HG03045 (cell line): ENCODE data around the gene UPK1B.

Source experiments
- ATAC-seq: cut with Tn5 transposase; IDR thresholded peaks from one replicate; pipeline ENCODE4 v1.9.1; 2021; ENCODE audit warnings: mild to moderate bottlenecking, moderate library complexity; ENCODE audit not compliant: unreplicated experiment

Gene UPK1B

GRCh38 chr3:119175872-119176756 lies 2.7 kb downstream of the UPK1B start:
- ATAC-seq: no peak

DNA sequence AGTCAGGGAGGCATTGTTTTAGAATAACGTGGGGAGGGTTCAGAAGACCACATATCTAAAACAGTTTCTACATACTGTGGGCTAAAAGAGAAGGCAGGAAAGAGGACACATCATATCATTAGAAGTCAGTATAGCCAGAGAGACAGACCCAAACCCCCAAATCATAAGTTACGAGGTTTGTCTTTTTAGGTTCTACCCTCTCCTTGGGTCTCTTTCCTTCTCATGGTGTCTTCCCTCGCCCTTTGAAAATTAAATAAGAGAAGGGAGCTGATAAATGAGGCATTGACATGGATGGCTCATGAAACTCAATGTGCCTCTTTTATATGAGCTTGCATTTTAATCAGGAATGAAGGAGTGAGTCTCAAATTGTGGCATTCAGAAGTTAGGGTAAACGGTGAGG lies 3.4 kb downstream of the UPK1B start:
- no peak for ATAC-seq

DNA sequence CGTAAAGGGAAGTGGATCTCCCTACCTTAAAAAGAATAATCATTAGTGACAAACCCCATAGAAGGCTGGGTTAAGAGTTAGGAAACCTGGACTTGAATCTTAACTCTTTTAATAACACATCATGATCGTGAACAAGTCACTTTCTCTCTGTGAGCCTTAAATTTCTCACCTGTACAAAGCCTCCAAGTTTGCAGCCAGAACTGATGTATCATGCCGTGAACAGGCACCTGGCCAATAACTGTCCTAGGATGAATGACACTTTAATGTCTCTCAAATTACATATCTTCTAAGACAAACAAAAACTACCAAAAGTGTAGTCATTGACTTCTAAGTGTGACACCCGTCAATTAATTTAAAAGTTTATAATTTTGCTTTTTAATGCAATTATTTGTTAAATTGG lies 3.9 kb downstream of the UPK1B start:
- no peak for ATAC-seq

DNA sequence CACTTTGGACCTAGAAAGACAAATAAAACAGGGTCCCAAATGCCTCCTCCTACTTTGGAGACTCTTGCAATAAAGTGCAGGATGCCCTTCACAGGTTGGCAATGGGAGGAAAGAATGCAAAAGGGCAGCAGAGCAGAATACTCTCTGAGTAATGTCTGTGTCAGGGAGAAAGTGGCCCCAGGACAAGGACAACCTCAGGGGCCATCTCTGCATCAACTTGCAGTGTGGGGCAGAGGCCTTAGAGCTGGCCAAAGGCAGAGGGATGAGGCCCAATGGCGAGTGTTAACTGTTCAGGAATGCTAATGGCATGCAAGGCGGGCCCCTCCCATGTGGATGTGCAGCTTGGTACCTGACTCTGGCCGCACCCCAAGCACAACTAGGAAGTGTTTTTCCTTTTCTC lies 8.4 kb downstream of the UPK1B start:
- ATAC-seq: no peak

- ATAC-seq: no peak
These were observed 10.7 kb downstream of the UPK1B start for GRCh38 chr3:119184111-119184510.

DNA sequence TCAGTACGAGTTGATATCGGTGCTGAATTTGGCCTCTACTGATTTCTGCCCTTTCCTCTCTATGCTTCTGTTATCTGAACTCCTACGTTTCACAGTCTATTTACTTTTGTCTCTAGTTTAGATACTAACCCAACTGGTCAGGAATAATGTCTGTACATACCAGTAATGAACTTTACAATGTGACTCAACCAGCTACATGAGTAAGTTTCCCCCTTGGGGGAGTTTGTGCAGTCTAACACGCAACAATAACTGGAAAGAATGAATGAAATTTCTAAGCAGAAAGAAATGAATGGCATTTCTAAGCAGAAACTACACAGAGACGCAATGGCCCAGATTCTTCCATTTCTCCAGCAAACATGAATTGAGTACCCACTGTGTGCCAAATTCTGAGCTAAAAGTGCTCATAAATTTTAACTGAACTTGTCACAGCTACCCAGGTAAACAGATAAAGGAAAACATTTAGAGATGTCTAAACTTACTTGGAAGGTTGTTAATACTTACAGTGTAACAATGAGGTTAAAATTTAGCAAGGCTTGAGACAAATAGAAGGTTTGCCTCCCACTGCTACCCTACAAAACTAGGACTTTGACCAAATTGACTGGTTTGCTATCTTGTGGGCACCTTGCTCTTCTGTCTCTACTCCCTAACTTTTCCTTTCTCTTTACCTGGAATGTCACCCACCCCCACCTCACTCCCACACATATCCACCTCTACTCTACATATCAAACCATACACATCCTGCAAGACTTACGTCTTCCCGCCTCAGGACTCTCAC lies 11.6 kb downstream of the UPK1B start:
- no peak for ATAC-seq

DNA sequence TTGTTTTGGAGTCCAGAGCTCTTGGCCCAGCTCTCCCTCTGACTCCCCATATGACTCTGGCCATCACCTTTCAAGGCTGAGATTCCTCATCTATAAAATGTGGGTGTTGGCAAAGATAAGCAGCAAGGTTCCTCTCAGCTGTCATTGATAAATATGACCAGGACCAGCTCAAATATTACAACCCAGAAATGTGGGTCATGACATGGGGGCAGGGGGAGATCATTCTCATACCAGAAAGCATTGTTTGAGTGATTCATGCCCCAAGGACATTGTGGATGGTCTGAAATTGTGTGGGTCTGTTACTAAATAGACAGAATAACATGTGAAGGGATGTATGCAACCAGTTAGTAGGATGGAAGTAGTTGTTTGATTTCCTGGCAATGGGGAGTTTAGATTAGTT lies 13.9 kb downstream of the UPK1B start:
- ATAC-seq: no peak

DNA sequence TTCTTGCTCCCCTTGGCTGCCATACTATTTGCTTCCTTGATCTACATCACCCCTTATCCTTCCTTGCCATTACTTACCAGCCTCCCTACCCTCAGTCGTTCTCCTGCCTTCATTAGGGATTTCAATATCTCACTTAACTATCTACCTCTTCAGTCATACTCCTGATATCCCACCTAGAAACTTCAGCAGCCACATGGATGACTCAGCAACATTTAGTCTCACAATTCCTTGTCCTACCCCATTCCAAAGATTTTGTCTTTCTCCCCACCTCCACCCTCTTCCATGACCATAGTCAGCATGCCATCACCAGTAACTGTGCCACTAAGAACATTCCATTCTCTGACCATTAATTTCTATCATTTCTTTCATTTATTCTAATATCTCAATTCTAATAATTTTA lies 18.4 kb downstream of the UPK1B start:
- no peak for ATAC-seq

- ATAC-seq: no peak
These were observed 21.1 kb downstream of the UPK1B start for GRCh38 chr3:119194237-119195150.

DNA sequence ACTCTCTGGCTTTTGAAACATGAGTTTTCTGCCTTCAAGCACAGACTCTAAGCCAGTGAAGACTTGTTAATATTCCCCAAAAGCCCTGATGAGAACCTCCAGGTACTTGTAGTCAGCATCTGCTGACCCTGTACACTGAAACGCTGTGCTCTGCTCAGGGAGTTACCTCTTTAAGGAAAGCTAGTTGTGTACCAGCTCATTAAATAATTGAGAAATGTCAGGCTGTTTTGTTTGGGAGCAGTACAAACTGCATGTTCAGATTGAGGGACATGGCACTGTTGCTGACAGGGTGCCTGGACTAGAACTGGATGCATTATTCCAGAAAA lies 21.7 kb downstream of the UPK1B start:
- no peak for ATAC-seq

- ATAC-seq: no peak
These were observed 22.5 kb downstream of the UPK1B start for GRCh38 chr3:119195911-119196310.

GRCh38 chr3:119205209-119205608 lies 31.8 kb downstream of the UPK1B start:
- no peak for ATAC-seq

DNA sequence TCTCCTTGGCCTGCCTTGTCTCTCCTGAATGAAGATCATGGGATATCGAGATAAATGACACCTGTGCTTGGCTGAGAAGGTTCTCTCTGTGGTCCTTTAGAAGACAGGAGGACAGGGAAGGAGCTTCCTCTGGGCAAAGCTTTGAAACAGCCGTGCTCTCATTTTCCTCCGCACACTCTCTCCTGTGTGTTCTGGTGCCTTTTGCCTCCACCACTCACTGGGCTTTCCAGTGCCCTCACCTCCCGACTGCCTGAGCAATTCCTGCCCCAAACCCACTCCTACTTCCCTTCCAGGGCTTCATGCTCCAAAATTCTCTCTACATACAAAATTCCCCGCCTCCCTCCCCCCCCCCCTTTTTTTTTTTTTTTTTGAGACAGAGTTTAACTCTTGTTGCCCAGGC lies 32.3 kb downstream of the UPK1B start:
- no peak for ATAC-seq

DNA sequence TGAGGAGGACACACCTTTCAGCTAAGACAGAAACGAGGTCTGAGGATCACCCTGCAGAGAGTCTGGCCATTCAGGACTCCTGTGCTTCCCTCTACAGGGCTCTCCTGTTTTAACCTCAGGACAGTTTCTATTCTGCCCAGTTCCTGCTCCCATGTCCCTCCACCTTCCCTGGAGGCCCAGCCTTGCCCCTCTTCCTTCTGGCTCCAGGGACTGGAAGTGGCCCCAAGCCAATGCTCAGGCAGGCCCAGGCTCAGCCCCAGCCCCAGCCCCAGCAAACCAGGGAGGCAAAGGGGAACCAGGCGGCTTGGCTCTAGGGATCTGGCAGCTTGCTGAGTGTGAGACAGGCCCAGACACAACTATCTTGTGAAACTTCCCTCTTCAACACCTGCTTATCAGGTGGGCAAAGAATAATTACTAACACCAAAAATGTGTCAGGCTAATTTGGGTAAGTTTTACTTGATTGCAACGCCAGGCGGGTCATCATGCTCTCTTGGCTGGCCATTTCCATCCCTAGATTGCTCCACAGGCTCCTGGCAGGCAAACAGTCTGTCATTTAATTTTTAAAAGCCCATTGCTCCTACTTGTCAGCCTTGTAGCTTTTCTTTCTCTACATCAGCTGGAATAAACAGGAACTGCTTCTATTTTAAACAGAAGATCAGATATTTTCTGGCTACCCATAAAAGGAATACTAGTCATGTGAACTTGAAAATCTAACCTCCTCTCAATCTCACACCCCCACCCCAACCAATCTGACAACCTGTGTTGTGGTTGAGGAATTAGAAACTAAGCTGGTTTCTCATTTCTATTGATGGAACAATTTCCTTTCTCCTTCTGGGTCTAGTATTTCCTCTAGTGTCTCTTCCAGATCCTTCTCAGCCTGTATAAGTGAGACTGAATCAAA lies 33.5 kb downstream of the UPK1B start:
- ATAC-seq: no peak

- no peak for ATAC-seq
These were observed 34.1 kb downstream of the UPK1B start for GRCh38 chr3:119207512-119207875.

DNA sequence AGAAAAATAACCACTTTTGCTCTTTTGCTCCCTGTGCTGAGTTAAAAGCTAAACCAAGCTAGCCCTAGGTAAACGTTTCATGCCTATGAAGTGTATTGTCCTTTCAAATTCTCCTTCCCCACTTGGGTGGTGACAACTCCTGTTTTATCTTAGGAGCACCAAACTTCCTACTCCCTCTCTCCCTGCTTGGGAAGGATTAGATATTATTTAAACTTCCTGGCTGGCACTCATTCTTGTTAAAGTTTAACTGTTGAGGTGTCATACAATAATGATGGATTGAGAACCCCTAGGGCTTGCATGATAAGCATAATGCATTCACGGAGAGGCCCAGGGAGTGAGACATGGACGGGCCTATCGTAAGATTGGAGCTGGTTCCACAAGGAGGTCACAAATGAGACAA lies 37.8 kb downstream of the UPK1B start:
- ATAC-seq: no peak

DNA sequence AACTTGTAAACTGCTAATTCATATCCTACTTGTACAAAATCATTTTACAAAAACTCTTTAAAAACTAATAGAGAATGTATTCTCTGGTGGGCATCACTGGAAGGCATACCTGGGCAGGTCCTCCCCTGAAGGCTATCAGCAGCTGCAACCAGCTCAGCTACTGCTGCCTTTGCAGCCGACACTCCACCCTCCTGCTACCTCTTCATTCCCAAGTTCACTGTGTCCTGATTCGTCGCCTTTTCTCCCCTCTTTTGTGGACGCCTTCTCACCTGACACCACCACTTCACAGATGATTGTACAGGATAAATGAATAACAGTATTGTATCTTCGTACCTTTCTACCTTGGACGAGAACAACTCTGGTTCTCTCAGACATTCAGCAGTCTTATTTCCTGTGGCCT lies 38.4 kb downstream of the UPK1B start:
- no peak for ATAC-seq

- ATAC-seq: peak; percentile 99
These were observed 45.7 kb downstream of the UPK1B start for GRCh38 chr3:119219069-119219468.

DNA sequence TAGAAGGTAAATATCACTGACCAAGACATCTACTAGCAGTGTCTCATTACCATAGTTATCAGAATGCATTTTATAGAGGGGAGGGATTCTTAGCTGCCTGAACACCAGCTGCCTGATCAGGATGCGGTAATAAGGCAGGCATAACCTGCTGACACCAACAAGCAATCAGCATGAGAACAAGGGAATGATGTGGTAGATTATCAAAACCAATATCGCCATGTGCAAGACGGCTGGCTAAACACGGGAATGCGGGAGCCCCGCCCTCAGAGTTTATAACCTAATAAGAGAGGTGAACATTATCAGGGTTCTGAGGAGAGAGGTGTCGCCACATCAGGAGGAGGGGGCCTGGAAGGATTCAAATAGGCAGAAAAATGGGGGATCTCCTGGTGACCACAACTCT lies 46.8 kb downstream of the UPK1B start:
- ATAC-seq: no peak

GRCh38 chr3:119220970-119221667 lies 47.7 kb downstream of the UPK1B start:
- no peak for ATAC-seq
